GM20431 (cell line): ENCODE measurements around the gene RNF225.
"Not testable (repeated sequence)": the region's sequence is repeated elsewhere in the genome, so short reads cannot be mapped to it uniquely, and the experiment has no call there.

ENCODE experiments used
- in situ Hi-C: fragments of 300-500 bp; cut with MseI, MboI; formaldehyde crosslinking; loops from one replicate; pipeline ENCODE4 v1.15.0; 2020; ENCODE audit warnings: low sequenced_read_pairs; ENCODE audit not compliant: unreplicated experiment

The RNF225 gene

DNA sequence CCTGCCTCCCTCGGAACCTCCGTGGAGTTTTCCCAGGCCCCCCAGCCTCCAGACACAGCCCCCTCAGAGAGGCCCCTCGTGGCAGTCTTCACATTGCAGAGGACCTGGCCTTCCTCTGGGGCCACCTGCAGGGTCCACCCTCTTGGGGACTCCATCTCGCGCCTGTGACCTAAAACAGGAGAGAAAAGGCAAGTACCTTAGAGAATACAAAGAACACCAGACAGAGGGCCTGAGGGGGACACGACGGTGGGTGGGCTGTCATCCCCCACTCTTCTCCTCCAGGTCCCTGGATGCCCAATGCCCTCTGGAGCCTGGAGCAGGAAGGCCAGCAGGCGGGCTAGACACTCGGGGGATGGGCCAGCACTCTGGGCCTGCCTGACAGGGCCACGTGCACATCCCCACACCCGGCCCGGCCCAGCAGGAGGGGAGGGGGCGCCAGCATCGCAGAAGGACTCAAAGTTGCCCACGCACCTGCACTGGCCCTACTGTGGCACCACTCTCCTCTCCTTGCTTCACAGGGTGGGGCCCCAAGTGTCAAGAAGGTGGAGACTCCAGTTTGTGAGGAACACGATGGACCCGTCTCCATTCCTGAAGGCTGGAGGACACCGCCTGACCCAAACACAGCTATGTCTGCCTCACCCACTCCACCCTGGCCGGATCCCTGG is 37.8 kb upstream of the RNF225 start:
- in situ Hi-C loops, result no loop called here

DNA sequence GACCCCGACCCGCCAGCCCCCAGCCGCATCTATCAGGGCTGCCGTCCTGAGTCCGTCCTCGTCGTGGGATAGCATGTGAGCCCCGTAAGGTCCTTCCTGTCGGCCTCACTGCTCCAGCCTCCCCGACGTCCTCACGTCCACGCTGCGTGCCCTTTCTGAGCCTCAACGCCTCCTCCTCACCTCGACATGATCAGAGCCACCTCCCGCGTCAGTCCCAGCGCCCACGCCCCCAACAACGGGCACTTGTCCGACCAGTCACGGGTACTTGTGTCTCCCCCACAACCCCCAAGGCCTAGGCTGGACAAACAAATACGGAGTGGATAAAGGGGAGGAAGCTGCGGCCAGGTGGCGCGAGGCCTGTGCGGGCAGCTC is 33.6 kb upstream of the RNF225 start:
- in situ Hi-C loops, result no loop called here

DNA sequence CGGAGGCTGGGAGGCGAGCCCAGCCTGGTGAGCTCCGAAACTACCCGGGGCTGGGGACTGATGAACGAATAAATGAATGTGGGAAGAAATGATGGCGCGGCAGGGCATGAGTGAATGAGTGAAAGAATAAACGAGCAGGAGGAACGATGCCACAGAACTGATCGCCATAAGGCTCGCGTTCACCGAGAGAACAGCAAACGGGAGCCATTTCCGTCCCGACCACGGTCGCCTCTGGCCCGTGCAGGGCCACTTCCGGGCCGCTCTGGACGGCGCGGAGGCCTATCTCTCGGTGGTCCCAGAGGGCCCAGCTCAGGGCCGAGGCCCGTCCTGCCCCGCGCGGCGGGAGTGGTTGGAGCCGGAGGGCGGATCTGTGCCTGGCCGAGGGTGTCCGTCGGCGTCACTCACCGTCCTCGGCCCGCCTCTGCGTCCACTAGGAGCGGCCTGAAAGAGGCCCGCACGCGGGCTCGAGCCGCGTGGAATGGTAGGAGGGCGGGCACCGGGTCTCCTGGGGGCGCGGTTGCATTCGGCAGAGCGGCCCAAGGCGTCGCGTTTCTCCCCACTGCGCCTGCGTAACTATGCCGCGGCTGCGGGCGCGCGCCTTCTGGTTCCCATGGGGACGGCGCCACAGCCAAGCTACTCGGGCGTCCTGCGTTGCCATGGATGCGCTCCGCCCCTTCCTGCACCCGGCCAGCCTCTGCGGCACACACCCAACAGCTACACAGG is 33.0 kb upstream of the RNF225 start, which contains the start of gene ZNF497:
TSS of gene ZNF497 (minus strand) at position 480 of the 723 bp plus-strand sequence. CDS start 5,116 bp downstream, outside the sequence.
- in situ Hi-C loops, result no loop called here

DNA sequence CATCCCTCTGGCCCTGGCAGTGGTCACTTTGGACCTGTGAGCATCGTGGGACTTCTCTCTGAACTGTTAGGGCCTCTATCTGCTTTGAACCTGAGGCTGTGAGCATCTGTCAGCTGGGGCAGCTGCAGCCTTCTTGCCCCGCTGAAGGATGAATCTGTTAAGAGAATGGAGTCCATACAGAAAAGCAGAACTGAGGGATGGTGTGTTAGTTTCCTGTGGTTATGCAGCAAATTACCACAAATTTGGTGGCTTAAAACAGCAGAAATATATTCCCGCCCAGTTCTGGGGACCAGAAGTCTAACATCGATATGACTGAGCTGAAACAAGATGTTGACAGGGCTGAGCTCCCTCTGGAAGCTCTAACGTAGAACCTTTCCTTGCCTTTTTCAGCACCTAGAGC is 31.3 kb upstream of the RNF225 start:
- in situ Hi-C loops, result no loop called here

DNA sequence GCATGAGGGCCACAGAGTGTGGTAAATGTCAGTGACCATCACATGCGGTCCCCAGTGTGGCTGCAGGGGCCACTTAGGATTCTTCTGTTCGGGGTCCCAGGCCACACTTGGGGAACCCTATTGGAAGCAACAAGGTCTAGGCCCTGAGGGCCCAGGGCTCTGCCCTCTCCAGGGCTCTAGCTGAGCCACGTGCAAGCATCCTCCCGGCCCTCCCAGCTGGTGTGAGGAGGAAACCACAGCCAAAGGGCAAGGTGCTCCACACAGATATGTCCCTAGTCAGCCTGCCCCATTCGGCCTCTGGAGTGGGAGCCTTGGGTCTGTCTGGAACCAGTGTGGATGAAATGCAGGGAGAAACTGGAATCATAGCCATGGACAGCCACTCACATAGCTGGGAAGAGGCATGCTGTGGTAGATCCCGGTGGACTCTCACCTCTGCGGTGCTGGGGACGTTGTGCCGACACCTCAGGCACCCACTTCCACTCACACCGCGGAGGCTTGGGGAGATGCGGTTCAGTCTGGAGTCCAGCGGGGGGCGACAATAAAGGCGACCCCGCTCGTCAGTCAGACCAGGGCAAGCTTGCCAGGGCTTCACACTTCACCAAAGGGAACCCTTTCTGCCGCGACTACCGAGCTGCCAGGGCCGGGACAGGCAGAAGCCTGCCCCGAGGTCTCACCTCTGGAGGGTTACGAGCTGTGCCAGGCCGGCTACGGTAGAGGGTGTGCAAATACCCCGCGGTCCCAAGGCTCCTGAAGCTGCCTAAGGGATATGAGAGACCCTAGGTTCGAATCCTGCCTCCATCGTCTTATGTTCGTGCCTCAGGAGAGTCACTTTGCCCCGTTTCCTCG is 28.6 kb upstream of the RNF225 start:
- in situ Hi-C loops, result no loop called here

DNA sequence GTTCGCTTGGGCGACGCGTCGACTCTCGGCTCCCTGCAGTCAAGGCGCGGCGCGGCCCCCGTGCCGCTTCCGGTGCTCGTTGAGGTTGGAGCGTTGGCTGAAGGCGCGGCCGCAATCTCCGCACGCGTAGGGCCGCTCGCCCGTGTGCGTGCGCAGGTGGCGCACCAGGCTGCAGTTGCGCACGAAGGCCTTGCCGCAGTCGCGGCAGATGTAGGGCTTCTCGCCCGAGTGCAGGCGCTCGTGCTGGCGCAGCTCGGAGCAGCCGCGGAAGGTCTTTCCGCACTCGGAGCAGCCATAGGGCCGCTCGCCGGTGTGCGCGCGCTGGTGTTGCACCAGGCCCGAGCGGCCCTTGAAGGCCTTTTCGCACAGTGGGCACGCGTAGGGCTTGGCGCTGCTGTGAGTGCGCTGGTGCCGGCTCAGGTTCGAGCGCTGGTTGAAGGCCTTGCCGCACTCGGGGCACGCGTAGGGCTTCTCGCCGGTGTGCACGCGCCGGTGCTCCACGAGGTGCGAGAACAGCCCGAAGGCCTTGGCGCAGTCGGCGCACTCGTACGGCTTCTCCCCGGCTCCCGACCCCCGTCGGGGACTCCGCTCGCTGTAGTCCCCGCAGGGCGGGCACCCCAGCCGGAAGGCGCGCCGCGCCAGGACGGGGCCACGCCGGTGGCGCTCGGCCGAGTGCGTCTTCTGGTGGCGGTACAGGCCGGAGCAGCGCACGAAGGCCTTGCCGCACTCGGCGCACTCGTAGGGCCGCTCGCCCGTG is 27.6 kb upstream of the RNF225 start:
- in situ Hi-C loops, result no loop called here

DNA sequence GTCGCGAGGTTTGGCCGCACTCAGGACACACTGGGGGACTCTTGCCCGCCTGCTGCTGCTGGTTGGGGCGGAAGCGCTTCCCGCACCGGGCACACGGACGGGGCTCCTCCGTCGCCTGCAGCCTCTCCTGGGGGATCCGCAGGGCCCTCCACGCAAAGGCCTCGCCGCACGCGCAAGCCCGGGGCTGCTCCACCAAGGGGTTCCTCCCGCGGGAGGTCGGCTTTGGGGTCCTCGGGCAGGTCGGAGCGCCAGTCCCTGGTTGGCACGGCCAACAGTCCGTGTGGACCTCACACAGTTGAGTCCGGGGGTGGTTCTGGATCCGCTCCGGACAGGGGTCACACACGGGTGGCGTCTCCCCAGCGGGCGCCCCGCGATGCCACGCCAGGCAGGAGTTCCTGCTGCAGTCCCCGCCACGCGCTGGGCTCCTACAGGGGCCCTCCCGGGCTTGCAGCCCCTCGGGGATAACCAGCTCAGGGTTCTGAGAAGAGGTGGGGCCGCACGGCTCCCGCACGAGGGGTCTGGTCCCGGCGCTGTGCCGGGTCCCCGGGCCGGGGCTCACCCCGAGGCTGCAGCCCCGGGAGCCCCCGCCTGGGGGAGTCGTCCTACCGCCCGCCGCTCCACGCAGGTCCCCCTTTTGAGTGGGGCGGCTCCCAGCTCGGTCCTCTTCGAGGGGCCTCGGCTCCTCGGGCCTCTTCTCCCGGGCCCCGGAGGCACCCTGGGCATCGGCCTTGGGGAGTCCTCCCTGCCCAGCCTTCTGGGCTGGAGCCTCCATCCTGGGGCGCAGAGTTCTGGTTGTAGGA is 26.7 kb upstream of the RNF225 start:
- in situ Hi-C loops, result no loop called here

DNA sequence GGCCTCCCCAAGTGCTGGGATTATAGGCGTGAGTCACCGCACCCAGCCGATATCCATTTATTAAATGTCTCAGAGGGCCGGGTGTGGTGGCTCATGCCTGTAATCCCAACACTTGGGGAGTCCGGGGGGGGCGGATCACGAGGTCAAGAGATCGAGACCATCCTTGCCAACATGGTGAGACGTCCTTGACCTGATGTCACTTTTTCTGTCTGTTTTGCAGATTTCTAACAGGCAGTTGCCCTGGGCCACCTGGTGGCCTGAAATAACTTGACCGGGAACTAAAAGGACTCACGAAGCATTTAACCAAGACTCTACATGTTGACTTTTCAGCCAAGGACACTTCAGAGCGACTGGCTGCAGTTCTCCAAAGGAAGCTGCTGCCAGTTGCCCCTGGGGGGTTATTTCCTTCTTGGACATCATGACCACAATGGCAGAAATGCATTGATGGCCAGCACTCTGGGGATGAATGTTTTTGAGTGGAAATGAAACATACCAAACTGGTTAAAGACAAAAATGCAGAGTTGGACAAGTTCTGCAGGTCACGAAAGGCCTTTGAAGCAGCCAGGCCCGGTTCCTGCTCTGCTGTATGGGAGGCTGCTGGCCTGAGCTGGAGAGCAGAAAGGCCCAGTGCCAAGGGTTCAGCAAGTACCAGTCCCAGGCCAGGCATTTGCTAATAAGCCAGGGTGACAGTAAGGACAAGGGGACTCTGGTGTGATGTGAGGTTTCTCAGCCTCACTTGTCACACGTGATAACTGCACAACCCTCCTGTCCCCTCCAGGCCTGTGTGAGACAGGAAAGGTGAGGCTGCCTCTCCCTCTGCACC is 22.9 kb upstream of the RNF225 start:
- in situ Hi-C loops, result no loop called here

DNA sequence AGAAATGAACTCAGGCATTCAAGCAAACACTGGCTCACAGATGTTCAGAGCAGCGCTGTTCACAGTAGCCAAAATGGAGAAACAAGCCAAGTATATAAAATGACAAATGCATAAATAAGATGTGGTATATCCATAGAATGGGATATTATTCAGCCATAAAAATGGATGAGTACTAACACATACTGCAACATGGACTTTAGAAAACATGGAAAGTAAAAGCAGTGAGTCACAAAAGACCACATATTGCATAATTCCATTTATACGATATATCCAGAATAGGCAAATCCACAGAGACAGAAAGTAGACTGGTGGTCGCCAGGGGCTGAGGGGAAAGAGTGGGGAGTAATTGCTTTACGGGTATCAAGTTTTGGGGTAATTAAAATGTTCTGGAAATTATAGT is 21.3 kb upstream of the RNF225 start:
- in situ Hi-C loops, result no loop called here

DNA sequence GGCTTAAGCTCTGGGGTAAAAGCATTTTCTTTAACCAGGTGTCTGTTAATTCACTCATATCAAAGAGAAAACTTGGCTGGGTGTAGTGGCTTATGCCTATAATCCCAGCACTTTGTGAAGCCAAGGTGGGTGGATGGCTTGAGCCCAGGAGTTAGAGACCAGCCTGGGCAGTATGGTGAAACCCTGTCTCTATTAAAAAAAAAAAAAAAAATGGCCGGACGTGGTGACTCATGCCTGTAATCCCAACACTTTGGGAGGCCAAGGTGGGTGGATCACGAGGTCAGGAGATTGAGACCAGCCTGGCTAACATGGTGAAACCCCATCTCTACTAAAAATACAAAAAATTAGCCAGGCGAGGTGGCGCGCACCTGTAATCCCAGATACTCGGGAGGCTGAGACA is 18.7 kb upstream of the RNF225 start:
- in situ Hi-C loops, result not testable (repeated sequence)

DNA sequence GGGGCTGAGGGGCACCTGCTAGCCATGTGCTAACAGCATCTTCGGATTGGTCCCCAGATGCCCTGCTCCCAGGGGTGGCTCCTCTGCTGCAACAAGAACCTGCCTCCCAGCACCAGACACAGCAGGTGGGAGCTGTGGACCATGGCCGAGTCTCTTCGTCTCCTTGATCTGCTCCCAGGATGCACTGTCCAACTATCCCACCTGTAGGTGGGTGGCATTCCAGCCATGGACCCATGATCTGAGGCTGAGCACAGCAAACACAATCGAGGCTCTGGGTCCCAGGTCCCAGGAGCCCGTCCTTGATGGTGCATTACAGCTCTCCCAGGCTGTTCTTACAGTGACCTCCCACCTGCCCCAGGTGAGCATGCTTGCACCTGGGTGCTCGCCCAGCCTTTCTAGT is 16.2 kb upstream of the RNF225 start:
- in situ Hi-C loops, result no loop called here

DNA sequence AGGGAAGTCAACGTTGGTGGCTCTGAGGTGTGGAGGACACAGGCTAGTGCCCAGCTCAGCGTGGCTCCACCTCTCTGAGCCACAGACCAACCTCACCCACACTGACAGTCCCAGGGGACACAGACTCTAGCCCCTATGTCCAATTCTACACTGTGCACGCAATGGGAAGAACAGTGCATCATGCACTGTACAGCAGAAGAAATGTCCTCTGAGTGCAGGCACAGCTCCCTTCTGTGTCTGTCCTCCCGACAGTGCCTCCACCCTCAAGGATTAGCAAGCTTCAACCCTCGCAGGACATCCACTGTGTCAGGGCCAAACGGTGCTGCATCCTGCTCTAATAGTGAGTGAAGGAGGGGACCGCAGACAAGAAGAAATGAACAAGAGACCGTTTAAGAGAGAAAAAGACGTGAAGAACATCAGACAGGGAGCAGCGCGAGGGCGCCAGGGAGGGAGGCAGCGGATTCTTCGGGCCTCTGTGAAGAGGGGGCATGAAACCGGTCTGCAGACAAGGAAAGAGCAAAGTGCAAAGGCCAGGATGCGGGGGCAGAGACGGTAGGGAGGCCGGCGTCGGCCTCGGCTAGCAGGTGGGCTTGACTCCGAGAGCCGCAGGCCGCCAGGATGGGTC is 15.3 kb upstream of the RNF225 start:
- in situ Hi-C loops, result no loop called here

DNA sequence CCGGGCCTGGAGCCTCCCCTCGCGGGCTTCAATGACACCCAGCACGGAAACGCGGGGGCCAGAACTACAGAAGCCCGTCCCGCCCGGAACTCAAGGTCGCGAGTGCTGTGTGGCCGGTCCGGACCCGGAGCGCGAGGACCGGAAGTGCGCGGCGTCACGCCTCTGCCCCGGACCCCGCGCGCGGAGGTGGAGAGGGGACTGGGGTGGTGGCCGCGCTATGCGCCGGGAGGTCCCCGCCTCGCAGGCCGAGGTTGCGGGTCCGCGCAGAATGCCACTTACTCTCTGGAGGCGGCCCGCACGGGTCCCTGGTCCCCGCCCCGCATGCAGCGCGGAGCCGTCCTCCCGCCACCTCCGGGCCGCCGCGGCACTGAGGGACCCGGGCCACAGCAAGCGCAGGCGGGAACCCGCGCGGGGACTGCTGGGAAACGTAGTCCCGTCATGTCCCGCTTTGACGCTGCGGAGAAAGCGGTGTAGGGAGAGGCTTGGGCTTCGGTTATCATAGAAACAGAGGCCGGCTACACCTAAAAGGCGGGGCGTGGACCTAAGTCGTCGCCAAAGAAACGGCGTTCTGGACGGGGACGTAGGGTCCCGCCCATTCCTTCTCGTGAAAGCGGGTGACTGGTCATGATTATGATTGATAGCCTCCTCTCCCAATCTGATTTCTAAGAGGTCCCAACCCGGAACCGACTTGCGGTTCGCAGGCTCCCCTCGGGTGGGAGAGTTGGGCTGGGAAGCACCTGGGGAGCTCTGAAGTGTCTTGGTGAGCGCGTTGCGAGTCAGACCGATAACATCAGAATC is 14.6 kb upstream of the RNF225 start, which contains the start of gene ZNF837:
TSS of gene ZNF837 (minus strand) at position 369 of the 798 bp plus-strand sequence. CDS start 11,698 bp downstream, outside the sequence.
- in situ Hi-C loops, result no loop called here

DNA sequence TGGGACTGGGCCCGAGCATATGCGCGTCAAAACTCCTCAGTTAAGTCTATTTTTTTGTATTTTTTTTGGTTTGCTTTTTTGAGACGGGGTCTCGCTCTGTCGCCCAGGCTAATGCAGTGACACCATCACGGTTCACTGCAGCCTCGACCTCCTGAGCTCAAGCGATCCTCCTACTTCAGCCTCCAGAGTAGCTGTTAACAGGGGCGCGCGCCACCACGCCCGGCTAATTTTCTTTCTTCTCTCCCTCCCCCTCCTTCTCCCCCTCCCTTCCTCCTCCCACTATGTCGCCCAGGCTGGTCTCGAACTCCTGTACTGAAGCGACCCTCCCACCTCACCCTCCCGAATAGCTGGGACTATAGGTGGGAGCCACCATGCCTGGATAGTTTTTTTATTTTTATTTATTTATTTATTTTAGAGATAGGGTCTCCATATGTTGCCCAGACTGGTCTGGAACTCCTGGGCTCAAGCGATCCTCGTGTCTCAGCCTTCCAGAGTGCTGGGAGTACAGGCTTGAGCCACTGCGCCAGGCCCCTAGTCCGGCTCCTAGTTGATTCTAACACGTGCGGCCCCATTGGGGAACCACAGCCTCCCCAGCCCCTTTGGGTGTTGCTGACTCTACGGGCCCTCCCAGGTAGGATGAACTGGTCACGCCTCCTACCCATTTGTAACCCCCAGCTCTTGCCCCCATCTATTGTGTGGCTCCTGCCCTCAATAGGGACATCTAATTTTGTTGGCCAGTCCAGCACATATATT is 13.8 kb upstream of the RNF225 start:
- in situ Hi-C loops, result no loop called here

DNA sequence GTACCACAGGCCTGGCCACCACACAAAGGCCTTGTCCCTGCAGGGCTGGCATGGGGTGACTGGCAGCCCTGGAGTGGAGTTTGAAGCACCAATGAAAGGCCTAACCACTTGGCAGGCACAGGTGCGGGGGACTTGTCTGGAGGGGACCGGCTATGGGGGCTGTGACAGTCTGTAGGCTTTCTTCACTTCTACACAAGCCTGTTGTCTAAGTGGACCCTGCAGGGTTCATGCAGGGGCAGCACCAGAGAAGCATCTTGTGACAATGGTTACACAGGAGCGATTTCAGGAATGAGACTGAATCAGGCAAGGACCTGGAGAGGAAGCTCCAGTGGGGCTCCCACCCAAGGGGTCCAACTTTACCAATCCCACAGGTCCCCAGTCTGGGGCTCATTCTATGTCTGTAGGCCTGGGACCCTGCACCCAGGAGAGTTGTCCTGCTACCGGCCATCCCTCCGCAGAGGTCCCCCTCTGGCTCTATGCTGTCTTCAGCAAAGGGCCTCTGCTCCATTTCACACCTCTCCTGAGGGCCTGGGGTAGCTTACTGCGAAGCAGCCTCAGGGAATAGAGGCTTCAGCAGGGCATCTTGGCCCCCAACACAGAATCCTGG is 12.4 kb upstream of the RNF225 start:
- in situ Hi-C loops, result no loop called here

DNA sequence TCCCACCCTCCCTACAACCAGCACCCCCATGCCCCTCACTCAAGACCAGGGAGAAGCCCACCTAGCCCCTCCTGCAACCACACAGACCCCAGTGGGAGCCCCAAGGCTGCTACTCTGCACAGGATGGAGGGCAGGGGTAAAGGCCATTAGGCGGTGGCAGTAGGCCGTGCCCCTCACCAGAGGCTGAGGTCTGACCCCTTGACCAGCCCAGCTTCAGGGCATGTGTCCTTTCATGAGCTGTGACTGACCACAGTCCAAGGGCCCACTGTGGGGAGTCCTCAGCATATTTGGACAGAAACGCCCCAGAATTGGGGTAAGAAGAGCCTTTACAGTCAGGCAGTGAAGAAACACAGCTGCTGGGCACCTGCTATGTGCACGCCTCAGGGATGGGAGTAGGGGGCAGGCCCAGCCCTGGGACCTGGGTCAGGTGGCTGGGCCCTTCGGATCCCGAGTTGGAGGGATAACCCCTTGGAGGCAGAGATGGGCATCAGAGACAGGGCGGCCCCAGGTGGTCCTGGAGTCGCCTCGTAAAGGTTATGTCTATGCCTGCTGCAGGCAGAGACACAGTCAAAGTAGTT is 10.1 kb upstream of the RNF225 start:
- in situ Hi-C loops, result no loop called here
